Breast epithelium (tissue), 3 donors: ENCODE data around the gene DOCK6.

Experiments used
- POLR2A ChIP-seq: fragments of 450-650 bp; IDR thresholded peaks from one replicate; pipeline ENCODE4 v1.6.1; 2016; ENCODE audit warnings: antibody characterized with exemption, mild to moderate bottlenecking, moderate library complexity
- POLR2AphosphoS5 ChIP-seq, 3 donors: sonication (generic); formaldehyde crosslinking; IDR thresholded peaks; one replicate each; pipeline ENCODE4 v1.6.1; 2017; ENCODE audit warnings: antibody characterized with exemption in 3 of 3
- TF ChIP-seq, protein P1 (sequence below), 3 donors: fragments of 450-650 bp; IDR thresholded peaks; one replicate each; pipeline ENCODE4 v1.5.1; 2016 to 2017; ENCODE audit warnings: antibody characterized with exemption in 3 of 3, mild to moderate bottlenecking in 3 of 3, moderate library complexity in 3 of 3

DNA sequence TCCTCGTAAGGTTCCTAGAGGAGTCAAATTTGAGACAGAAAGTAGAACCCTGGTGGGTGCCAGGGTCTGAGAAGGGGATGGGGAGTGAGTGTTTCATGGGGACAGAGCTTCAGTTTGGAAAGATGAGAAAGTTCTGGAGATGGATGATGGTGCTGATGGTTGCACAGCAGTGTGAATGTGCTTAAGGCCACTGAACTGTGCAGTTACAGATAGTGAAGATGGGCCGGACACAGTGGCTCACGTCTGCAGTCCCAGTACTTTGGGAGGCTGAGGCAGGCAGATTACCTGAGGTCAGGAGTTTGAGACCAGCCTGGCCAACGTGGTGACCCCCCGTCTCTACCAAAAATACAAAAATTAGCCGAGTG, 107.7 kb downstream of the DOCK6 start:
- TF ChIP-seq POLR2A: no peak
- TF ChIP-seq, protein P1, sequence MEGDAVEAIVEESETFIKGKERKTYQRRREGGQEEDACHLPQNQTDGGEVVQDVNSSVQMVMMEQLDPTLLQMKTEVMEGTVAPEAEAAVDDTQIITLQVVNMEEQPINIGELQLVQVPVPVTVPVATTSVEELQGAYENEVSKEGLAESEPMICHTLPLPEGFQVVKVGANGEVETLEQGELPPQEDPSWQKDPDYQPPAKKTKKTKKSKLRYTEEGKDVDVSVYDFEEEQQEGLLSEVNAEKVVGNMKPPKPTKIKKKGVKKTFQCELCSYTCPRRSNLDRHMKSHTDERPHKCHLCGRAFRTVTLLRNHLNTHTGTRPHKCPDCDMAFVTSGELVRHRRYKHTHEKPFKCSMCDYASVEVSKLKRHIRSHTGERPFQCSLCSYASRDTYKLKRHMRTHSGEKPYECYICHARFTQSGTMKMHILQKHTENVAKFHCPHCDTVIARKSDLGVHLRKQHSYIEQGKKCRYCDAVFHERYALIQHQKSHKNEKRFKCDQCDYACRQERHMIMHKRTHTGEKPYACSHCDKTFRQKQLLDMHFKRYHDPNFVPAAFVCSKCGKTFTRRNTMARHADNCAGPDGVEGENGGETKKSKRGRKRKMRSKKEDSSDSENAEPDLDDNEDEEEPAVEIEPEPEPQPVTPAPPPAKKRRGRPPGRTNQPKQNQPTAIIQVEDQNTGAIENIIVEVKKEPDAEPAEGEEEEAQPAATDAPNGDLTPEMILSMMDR (IDR thresholded peaks at IDR 0.05): no peak
- TF ChIP-seq POLR2AphosphoS5 (IDR thresholded peaks at IDR 0.05): no peak
